GM18505 (cell line): Measurements from ENCODE around the gene CLDN16.

Experiments used
- ATAC-seq: cut with Tn5 transposase; IDR thresholded peaks from one replicate; pipeline ENCODE4 v1.9.1; 2021; ENCODE audit not compliant: unreplicated experiment
- POLR2A ChIP-seq: IDR thresholded peaks from 4 replicates; pipeline ENCODE4 v1.6.1; 2011; ENCODE audit warnings: borderline replicate concordance; ENCODE audit not compliant: insufficient read depth, insufficient read length; ENCODE audit errors: extremely low read depth

Gene CLDN16

DNA sequence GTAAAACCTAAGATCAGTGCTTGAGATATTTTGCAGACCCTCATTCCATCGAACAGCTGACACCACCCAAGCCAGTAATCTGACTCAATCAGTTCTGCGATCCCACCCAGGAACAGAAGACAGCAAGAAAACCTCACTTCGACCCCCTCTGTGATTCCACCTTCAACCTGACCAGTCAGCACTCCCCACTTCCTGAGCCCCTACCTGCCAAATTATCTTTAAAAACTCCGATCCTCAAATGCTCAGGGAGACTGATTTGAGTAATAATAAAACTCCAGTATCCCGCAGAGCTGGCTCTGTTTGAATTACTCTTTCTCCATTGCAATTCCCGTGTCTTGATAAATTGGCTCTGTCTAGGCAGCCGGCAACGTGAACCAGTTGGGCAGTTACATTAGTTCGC, 25.7 kb upstream of the CLDN16 start:
- ATAC-seq: no peak
- no peak for TF ChIP-seq POLR2A

DNA sequence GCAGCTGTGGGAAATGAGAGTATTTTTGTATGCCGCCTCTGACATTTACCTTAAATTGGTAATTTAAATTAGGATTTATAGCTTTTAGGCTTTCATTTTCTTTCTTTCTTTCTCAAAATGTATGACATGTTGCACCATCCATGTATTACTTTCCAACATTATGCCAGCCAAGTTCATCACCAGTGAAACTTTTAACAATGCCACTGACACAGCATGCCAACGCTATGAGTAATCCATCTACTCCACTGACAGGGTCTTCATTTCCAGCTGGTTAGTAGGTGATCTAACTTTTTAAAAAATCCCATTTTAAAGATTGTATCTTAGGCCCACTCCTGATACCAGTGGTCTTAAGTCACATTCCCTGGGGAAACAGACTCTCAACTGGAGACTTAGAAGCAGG, 21.8 kb upstream of the CLDN16 start:
- TF ChIP-seq POLR2A: no peak
- no peak for ATAC-seq

DNA sequence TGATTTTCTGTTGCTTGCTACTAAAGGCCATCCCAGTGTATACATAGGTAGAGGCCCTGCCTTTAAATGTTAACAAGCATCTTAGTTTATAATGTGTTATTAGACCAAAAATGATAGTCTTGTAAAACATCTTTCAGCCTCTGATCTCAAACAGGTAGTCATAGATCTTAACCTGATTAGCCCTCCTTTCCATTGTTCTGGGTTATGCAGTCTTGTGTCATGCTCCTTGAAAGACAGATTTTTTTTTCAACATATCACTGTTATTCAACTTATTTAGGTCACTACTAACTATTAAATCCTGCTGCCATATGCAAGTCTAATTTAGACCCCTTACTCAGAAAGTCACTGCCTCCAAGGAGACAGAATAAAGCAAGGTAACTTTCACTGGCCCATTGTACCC, 19.1 kb upstream of the CLDN16 start:
- no peak for ATAC-seq
- TF ChIP-seq POLR2A: no peak

DNA sequence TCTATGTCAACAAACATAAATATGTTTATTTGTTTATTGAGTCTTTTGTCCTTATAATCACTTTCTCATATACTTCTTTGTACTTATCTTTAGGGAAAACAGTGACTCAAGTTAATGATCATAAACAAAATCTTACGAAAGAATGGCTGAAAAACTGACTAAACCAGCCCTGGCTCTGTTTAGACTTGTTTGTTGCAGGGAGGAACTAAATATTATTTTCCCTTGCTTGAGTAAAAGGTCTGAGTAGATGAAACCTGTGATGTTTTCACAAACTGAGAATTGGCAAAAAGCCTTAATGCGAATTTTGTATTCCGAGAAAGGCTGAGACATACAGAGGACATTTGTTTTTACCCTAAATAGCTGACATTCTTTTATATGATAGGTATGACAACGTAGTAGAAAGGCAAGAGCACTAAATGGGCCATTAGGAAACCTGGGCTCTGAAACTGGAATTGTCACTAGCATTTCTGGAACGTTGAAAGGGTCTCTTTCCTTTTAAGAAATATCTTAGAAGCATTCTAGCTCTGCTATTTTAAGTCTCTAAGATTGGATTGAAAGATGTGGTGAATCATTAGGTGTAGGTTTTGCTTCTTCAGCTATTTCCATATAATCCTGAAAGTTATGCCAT, 18.2 kb upstream of the CLDN16 start:
- no peak for ATAC-seq

DNA sequence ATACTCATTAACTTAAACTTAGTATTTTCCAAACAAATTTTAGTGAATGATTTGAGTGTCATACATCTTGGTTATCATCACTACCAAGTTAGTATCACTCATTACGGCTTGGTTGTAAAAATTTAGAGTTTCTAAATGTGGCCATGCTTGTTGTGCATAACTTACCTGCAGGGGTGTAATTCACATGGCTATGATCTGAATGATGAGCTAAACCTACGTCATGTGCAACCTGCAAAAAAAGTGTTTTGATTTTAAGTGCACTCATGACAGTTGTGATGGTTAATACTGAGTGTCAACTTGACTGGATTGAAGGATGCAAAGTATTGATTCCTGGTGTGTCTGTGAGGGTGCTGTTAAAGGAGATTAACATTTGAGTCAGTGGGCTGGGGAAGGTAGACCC, 17.6 kb upstream of the CLDN16 start:
- no peak for ATAC-seq
- no peak for TF ChIP-seq POLR2A

More for the DNA sequence above, 18.2 kb upstream of the CLDN16 start:
- TF ChIP-seq POLR2A: no peak

DNA sequence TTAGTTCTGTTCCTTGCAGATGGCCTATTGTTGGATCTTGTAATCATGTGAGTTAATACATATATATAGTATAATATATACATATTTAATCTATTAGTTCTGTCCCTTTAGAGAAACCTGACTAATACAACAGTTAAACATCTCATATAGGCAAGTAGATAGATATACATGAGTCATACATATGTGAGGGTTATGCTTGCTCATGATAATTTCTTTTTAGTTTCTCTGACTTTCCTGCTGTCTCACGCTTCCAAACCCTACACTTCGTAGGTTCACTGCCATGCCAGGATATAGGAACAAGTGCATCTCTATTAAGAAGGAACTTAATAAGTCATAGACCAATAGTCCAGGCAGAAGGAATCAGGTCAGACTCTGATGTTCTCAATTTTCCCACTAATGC, 16.8 kb upstream of the CLDN16 start:
- TF ChIP-seq POLR2A: no peak
- no peak for ATAC-seq

DNA sequence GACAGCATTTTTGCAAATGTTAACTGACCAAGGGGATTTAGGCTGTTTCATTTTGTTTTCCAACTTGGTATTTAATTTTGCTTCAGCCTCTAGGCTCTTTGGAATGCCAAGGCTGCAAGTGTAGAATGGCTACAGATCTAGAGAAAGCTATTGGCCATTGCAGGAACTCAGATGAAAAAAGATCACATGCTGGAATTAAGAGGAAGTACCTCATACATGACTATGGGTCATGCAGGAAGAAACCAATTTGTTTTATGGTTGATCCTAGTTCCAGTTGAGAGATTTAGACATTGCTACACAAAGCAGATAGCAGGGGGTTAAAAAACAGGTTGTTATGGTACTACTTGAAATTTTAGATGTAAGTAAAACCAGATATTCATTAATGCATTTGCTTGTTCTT, 12.7 kb upstream of the CLDN16 start:
- no peak for TF ChIP-seq POLR2A
- no peak for ATAC-seq

DNA sequence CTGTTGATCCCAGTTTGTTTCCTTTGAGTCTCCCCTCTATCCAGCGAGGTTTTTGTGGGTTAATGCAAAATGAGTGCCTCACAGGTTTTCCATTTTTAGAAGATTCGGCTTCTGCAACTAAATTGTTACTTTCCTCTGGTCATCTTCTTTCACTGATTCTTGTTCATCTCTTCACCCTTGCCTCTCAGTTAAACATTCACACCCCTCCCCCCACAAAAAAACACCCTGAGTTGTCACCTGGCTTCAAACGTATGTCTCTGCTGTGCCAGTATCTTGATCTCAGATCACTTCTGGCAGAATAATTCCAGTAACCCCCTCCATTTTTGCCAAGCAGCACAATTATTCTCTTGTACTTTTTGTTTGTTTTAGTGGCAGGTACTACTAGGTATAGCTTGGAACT, 12.3 kb upstream of the CLDN16 start:
- no peak for TF ChIP-seq POLR2A
- ATAC-seq: no peak

DNA sequence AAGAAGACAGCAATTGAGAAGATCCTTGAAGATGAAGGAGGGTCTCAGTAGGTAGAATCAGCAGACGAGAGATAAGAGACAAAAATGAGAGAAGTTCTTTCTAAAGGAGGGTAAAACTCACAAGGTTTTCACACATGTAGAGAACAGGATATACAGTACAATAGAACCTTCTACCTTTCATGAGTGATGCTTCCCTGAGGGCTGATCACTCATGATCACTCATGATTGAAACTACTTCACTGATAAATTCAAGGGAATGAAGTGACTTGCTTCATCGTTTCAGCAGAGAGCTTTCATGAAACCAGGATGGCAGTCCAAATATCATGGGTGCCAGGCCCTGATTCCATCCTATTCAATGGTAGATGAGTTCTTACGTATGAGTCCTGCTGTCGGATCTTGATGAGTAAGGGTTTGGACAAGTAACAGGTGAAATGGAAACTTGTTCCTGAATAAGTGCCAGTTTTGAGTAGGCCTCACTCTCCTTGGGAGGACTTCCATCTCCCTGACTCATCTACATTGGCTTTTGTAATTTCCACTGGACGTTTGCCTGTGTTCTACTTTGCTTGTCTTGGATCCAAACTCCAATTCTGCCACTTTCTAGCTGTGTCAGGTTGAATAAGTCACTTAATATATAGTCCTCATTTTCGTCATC, 9.6 kb upstream of the CLDN16 start:
- ATAC-seq: no peak
- no peak for TF ChIP-seq POLR2A

DNA sequence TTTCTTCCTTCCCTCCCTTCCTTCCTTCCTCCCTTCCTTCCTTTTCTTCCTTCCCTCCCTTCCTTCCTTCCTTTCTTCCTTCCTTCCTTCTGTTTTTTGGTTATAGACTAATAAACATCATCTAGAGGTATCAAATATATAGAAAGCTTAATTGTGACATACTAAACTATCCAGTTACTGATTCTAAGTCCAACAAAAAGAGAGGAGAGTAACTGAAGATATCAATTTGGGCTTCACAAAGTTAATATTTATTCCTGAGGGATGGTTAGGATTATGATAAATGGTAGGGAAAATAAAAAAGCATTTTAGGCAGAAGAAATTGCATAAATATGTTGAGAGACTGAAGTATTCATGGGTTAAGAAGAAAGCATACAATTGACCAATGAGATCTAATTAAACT, 7.8 kb upstream of the CLDN16 start:
- no peak for ATAC-seq
- no peak for TF ChIP-seq POLR2A

DNA sequence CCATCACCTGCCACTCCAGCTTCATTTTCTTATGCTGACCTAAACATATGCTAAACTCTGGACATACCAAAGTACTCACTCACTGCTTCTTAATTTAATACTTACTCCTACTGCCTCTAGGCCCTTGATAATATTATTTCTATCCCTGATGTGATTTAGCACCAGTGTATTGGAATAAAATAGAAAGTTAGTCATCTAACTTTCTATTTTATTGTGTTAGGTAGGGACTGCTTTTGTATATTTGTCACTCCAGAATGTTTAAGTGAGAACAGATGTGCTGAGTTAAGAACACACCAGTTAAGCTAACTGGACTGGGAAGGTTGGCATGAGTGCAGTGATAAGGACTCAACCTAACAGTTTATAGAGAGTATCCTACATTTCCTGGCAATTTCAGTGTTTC, 6.5 kb upstream of the CLDN16 start:
- no peak for ATAC-seq
- TF ChIP-seq POLR2A: no peak

DNA sequence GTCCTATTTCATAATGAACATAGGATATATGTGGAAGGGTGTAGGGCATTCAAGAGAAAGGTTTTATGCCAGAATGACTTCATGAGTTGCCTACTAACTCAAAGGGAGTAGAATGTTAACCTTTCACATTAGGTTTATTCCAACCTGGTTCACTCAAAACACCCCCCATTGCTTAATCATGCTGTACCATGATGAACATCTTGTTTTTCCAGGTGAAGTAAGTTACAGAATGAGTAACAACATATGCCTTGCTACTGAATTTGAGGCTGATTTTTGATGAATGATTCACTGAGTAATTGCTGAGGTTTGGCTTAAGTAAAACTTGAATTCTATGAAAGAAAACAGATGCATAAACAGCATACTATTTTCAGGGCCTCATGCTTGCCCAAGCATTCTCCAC, 5.9 kb upstream of the CLDN16 start:
- ATAC-seq: no peak
- no peak for TF ChIP-seq POLR2A

DNA sequence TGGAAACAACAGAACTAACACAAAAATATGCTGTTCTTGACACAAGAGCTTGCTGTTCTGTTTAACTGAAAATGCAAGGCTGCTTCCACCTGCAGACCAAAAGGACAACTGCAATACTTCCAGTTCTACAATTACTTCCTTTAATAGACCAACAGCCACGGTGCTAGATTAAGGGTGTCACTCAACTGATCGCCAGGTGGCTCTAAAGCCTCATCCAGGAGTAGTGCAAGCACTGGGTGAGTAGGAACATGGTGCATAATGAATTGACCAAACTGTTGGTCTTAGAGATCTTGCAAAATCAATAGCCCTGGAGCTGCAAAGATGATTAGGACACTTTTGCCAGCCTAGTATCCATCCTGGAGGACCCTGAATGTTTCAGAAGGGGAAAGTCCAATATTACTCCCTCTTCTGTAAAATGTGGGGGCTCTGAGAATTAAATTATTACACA, 3.6 kb upstream of the CLDN16 start:
- no peak for TF ChIP-seq POLR2A
- peak; percentile 92 for ATAC-seq

DNA sequence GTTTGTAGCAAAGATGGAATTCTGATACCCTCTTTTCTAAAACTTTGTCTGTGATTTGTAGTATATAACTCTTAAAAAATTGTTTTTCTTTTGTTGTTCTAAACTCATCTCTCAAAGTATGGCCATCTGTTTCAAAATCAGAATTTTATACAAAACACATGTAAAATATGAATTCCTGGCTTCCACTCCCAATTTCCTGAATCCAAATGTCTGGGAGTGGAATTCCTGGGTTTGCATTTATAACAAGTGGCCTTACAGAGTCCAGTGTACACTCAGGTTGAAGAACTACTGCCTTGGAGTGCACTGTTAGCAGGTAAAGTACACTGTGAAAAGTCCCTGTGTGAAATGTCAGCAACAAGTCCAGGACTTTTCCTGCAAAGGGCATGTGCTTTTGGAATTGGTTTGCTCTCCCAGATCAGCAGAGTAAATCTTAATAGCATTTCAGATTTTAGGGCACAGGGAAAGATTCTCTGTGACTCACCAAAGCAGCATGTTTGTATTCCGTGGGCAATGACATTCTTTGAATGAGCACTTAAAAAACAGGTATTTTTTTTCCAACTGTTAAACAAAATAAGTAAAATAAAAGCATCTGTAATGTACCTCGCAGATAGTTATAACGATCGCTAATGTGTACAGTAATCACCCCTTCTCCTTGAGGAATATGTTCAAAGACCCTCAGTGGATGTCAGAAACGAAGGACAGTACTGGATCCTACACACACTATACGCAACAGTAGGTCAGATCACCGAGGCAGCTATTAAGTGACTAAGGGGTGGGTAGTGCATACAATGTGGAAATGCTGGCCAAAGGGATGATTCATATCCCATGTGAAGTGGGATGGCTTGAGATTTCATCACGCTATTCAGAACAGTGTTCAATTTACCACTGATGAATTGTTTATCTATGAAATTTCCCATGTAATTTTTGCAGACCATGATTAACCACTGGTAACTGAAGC, 2.0 kb upstream of the CLDN16 start:
- no peak for ATAC-seq
- no peak for TF ChIP-seq POLR2A

DNA sequence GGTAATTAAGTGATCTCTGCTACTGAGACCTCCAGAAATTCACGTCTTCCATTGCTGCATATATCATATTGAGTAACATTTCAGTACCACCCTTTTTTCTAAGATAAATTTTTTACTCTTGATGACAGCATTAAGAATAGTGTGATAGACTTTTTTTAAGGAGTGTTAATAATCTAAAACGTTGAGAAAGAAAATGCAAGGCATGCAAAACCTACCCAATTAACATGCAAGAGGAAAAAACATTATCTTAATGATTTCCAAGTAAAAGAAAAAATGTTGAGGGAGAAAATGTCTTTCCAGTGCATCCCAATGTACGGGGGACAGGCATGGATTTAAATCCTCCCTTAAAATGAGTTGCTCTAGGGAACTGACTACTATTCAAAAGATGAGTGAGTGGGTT, 740 bp downstream of the CLDN16 start:
- no peak for TF ChIP-seq POLR2A
- no peak for ATAC-seq

DNA sequence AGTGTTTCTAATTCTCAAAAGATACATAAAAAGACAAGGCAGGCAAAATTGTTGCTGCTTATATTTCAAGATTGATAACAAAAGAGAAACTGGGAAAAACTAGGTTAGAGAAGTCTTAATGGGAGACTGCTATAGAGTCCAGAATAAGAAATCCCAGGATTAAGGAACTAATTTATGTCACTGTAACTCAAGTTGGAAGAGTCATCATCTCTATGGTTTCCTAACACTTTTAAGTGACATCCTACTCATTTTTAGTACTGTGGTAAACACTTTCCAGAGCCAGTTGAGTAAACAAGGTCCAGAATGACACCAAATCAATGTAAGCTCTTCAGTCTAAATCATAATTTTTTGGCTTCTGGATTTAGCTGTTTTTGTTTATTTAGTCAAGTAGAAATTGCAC, 8.0 kb downstream of the CLDN16 start:
- no peak for ATAC-seq
- TF ChIP-seq POLR2A: no peak
